ENCODE results near the gene PDIA4.

Gene PDIA4

DNA sequence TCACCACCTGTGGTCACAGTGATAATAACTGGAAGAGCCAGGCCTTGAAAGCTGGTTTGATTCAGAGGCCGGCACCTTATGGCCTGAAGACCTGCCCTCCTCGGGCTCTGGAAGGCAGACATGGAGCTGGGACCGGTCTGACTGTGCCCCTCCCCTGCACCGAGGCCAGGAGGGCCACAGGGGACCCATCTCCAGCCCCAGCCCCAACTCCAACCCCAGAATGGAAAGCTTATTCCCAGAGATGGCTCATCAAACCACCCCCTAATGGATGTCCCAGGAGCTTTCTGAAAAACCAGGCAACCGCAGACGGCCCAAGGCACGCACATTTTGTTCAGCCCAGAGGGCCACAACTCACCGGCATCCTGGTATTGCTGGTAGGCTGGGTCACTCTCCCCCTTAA lies 16.8 kb downstream of the PDIA4 start:
- TF ChIP-seq FOXP2 (optimal IDR thresholded peaks at IDR 0.05; ENCODE audit: borderline replicate concordance, extremely low read depth, extremely low read length, insufficient read depth) (no peak), SIN3A (IDR thresholded peaks at IDR 0.05; ENCODE audit: borderline replicate concordance, insufficient read depth, low read length) (no peak), TAF1 (IDR thresholded peaks at IDR 0.05; ENCODE audit: borderline replicate concordance, insufficient read depth, low read length) (no peak)
- TF ChIP-seq, protein P1, sequence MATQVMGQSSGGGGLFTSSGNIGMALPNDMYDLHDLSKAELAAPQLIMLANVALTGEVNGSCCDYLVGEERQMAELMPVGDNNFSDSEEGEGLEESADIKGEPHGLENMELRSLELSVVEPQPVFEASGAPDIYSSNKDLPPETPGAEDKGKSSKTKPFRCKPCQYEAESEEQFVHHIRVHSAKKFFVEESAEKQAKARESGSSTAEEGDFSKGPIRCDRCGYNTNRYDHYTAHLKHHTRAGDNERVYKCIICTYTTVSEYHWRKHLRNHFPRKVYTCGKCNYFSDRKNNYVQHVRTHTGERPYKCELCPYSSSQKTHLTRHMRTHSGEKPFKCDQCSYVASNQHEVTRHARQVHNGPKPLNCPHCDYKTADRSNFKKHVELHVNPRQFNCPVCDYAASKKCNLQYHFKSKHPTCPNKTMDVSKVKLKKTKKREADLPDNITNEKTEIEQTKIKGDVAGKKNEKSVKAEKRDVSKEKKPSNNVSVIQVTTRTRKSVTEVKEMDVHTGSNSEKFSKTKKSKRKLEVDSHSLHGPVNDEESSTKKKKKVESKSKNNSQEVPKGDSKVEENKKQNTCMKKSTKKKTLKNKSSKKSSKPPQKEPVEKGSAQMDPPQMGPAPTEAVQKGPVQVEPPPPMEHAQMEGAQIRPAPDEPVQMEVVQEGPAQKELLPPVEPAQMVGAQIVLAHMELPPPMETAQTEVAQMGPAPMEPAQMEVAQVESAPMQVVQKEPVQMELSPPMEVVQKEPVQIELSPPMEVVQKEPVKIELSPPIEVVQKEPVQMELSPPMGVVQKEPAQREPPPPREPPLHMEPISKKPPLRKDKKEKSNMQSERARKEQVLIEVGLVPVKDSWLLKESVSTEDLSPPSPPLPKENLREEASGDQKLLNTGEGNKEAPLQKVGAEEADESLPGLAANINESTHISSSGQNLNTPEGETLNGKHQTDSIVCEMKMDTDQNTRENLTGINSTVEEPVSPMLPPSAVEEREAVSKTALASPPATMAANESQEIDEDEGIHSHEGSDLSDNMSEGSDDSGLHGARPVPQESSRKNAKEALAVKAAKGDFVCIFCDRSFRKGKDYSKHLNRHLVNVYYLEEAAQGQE (IDR thresholded peaks at IDR 0.05; ENCODE audit: insufficient read depth in 1 of 2, low read depth in 2 of 2, low read length in 2 of 2): no peak

DNA sequence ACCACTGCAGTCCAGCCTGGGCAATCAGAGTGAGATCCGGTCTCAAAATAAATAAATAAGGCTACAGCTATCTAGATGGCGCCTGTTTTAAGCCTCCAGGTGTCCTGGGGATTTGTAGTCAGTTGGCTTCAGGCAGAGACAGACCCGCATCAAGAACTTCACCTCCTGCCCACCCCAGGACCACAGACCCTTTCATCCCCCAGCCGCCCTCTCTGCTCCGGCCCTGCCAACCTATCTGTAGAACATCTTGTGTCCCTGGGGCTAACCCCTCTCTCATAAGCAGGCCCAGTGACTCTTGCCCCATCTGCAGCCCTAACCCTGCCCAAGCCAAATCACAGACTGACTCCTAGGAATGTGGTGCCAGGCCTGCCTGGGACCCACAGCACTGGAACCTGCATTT lies 17.9 kb downstream of the PDIA4 start:
- TF ChIP-seq SIN3A (IDR thresholded peaks at IDR 0.05; ENCODE audit: borderline replicate concordance, insufficient read depth, low read length) (no peak), FOXP2 (optimal IDR thresholded peaks at IDR 0.05; ENCODE audit: borderline replicate concordance, extremely low read depth, extremely low read length, insufficient read depth) (no peak), TAF1 (IDR thresholded peaks at IDR 0.05; ENCODE audit: borderline replicate concordance, insufficient read depth, low read length) (no peak), POLR2AphosphoS5 (IDR thresholded peaks at IDR 0.05; ENCODE audit: low read depth, low read length) (no peak)
- TF ChIP-seq, protein P1 (IDR thresholded peaks at IDR 0.05; ENCODE audit: insufficient read depth in 1 of 2, low read depth in 2 of 2, low read length in 2 of 2): no peak

DNA sequence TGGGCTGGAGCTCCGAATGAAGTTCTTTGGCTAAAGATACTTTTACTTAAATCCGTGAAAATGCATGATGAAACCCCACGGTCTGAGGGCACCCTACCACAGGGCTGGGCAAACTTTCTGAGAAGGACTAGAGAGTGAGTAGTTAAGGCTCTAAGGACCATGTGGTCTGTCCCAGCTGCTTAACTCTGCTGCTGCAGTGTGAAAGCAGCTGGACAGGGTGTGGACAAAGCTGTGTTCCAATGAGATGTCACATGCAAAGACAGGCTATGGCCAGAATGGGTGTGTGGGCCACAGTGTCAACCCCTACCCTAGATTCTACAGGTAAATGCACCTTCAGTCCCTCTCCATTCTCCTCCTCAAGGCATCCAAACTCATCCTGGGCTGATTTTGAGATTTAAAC lies 18.8 kb downstream of the PDIA4 start:
- TF ChIP-seq POLR2AphosphoS5 (IDR thresholded peaks at IDR 0.05; ENCODE audit: low read depth, low read length) (no peak), FOXP2 (optimal IDR thresholded peaks at IDR 0.05; ENCODE audit: borderline replicate concordance, extremely low read depth, extremely low read length, insufficient read depth) (no peak), TAF1 (IDR thresholded peaks at IDR 0.05; ENCODE audit: borderline replicate concordance, insufficient read depth, low read length) (no peak), SIN3A (IDR thresholded peaks at IDR 0.05; ENCODE audit: borderline replicate concordance, insufficient read depth, low read length) (no peak)
- TF ChIP-seq, protein P1 (IDR thresholded peaks at IDR 0.05; ENCODE audit: insufficient read depth in 1 of 2, low read depth in 2 of 2, low read length in 2 of 2): no peak

DNA sequence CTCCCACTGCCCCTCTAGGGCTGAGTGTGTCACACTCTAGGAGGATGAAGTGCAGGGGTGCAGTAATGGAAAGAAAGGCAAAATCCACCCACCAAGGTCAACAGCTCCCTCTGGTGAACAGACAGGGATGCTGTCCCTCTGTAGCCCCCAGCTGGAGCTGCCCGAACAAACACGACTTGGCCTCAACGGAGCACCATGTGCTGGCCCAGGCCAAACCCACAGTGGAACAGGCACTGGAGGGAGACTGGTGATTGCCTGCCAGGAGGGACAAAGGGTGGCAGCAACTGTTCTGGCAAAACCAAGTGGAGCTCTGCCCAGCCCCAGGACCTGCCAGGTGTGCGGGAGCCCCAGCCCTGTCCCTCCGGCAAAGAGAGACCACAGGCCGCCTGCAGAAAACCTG lies 20.7 kb downstream of the PDIA4 start:
- no peak for TF ChIP-seq SIN3A (IDR thresholded peaks at IDR 0.05; ENCODE audit: borderline replicate concordance, insufficient read depth, low read length)
- no peak for TF ChIP-seq POLR2AphosphoS5 (IDR thresholded peaks at IDR 0.05; ENCODE audit: low read depth, low read length)
- TF ChIP-seq FOXP2 (optimal IDR thresholded peaks at IDR 0.05; ENCODE audit: borderline replicate concordance, extremely low read depth, extremely low read length, insufficient read depth): no peak
- no peak for TF ChIP-seq TAF1 (IDR thresholded peaks at IDR 0.05; ENCODE audit: borderline replicate concordance, insufficient read depth, low read length)
- TF ChIP-seq, protein P1 (IDR thresholded peaks at IDR 0.05; ENCODE audit: insufficient read depth in 1 of 2, low read depth in 2 of 2, low read length in 2 of 2): no peak

DNA sequence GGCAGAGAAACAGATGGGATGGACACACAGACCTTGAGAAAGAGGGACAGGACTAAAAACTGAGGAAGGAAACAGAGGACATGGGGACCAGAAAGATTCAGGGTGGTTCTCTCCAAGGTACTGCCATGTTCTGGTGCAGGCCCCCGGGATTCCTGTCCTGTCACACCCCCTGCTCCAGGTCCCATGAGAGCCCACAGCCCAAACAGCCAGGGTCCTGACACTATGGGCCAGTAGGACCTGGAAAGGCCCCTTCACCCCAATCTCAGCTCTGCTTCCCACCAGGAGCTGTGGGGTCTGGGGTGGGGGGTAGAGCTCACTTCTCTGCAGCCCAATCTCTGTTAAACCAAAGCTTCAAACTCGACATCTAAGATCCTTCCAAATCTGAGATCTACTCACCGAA lies 21.2 kb downstream of the PDIA4 start:
- TF ChIP-seq, protein P1 (IDR thresholded peaks at IDR 0.05; ENCODE audit: insufficient read depth in 1 of 2, low read depth in 2 of 2, low read length in 2 of 2): no peak
- TF ChIP-seq FOXP2 (optimal IDR thresholded peaks at IDR 0.05; ENCODE audit: borderline replicate concordance, extremely low read depth, extremely low read length, insufficient read depth) (no peak), TAF1 (IDR thresholded peaks at IDR 0.05; ENCODE audit: borderline replicate concordance, insufficient read depth, low read length) (no peak), POLR2AphosphoS5 (IDR thresholded peaks at IDR 0.05; ENCODE audit: low read depth, low read length) (no peak), SIN3A (IDR thresholded peaks at IDR 0.05; ENCODE audit: borderline replicate concordance, insufficient read depth, low read length) (no peak)
